Measurements from ENCODE around the gene SMAD6.

DNA sequence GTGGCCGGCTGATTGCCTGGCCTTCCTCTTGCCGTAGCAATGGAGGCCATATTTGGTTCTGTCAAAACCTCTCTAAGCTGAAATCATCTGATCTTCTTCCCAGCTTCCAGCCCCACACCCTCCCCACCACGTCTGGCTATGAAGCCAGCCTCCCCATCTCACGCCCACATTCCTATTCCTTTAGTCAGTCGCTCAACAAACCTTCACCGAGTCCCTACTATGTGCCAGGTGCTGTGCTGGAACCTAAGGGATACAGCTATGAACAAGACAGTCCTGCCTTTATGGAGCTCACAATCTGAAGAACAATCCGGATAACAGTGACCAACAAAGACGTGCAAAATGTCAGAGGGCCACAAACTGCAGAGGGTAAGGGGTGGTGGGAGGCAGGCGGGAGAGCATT is 31.9 kb upstream of the SMAD6 start:
- TF ChIP-seq ZNF143 (CRISPR knock-in tag; IDR thresholded peaks at IDR 0.05) (no peak), POLR2A (conservative IDR thresholded peaks at IDR 0.05) (no peak), POLR2AphosphoS5 (IDR thresholded peaks at IDR 0.05; ENCODE audit: control insufficient read depth, insufficient read depth, low read depth, low read length) (no peak), CHD2 (IDR thresholded peaks at IDR 0.05; ENCODE audit: low read depth, low read length) (no peak), NRF1 (conservative IDR thresholded peaks at IDR 0.05 in 1 of 2, IDR thresholded peaks at IDR 0.05 in 1 of 2) (no peak), MXI1 (IDR thresholded peaks at IDR 0.05; ENCODE audit: low read depth, low read length) (no peak)
- TF ChIP-seq, protein P1, sequence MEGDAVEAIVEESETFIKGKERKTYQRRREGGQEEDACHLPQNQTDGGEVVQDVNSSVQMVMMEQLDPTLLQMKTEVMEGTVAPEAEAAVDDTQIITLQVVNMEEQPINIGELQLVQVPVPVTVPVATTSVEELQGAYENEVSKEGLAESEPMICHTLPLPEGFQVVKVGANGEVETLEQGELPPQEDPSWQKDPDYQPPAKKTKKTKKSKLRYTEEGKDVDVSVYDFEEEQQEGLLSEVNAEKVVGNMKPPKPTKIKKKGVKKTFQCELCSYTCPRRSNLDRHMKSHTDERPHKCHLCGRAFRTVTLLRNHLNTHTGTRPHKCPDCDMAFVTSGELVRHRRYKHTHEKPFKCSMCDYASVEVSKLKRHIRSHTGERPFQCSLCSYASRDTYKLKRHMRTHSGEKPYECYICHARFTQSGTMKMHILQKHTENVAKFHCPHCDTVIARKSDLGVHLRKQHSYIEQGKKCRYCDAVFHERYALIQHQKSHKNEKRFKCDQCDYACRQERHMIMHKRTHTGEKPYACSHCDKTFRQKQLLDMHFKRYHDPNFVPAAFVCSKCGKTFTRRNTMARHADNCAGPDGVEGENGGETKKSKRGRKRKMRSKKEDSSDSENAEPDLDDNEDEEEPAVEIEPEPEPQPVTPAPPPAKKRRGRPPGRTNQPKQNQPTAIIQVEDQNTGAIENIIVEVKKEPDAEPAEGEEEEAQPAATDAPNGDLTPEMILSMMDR (IDR thresholded peaks at IDR 0.05 in 2 of 3, conservative IDR thresholded peaks at IDR 0.05 in 1 of 3; ENCODE audit: insufficient read depth in 2 of 3, low read depth in 1 of 3, low read length in 3 of 3) = no peak

All from K562 (cell line).